GM08714 (cell line): Measurements from ENCODE around the gene PDE7B.

Source experiments
- H3K4me3 ChIP-seq: fragments of 200-500 bp; sonication (Bioruptor generic); 2 replicates; pipeline ENCODE4 v1.5.1; 2014; ENCODE audit warnings: mild to moderate bottlenecking, low read length, inconsistent platforms
- ZNF274 ChIP-seq: IDR thresholded peaks from 2 replicates; pipeline ENCODE4 v1.6.1; 2012; ENCODE audit warnings: mild to moderate bottlenecking, low read depth, low read length

PDE7B gene

GRCh38 chr6:136157743-136158142 is 306.2 kb downstream of the PDE7B start:
- no peak for TF ChIP-seq ZNF274
- H3K4me3 ChIP-seq, result no peak overlapping the region

- TF ChIP-seq ZNF274, result no peak
- H3K4me3 ChIP-seq, result no peak overlapping the region
Observed at GRCh38 chr6:136158387-136158821, 306.9 kb downstream of the PDE7B start.

GRCh38 chr6:136158971-136159370 is 307.5 kb downstream of the PDE7B start:
- TF ChIP-seq ZNF274, result no peak
- no peak overlapping the region for H3K4me3 ChIP-seq

- H3K4me3 ChIP-seq, result no peak overlapping the region
- no peak for TF ChIP-seq ZNF274
Observed at GRCh38 chr6:136160250-136160649, 308.7 kb downstream of the PDE7B start.

- no peak overlapping the region for H3K4me3 ChIP-seq
- TF ChIP-seq ZNF274, result no peak
Observed at GRCh38 chr6:136161950-136162349, 310.4 kb downstream of the PDE7B start.

- H3K4me3 ChIP-seq, result no peak overlapping the region
- no peak for TF ChIP-seq ZNF274
Observed at GRCh38 chr6:136163260-136163659, 311.8 kb downstream of the PDE7B start.

GRCh38 chr6:136166815-136167214 is 315.3 kb downstream of the PDE7B start:
- H3K4me3 ChIP-seq, result no peak overlapping the region
- no peak for TF ChIP-seq ZNF274

- no peak overlapping the region for H3K4me3 ChIP-seq
- TF ChIP-seq ZNF274, result no peak
Observed at GRCh38 chr6:136169394-136170148, 318.1 kb downstream of the PDE7B start.

- no peak for TF ChIP-seq ZNF274
- no peak overlapping the region for H3K4me3 ChIP-seq
Observed at GRCh38 chr6:136171231-136171630, 319.7 kb downstream of the PDE7B start.

GRCh38 chr6:136173519-136174507 is 322.3 kb downstream of the PDE7B start:
- TF ChIP-seq ZNF274, result no peak

GRCh38 chr6:136174510-136174909 is 323.0 kb downstream of the PDE7B start:
- TF ChIP-seq ZNF274, result no peak

More at GRCh38 chr6:136173519-136174507, 322.3 kb downstream of the PDE7B start:
- H3K4me3 ChIP-seq, result no peak overlapping the region

GRCh38 chr6:136175873-136176272 is 324.4 kb downstream of the PDE7B start:
- no peak for TF ChIP-seq ZNF274
- no peak overlapping the region for H3K4me3 ChIP-seq

More at GRCh38 chr6:136174510-136174909, 323.0 kb downstream of the PDE7B start:
- H3K4me3 ChIP-seq, result no peak overlapping the region

GRCh38 chr6:136178749-136179148 is 327.2 kb downstream of the PDE7B start:
- no peak overlapping the region for H3K4me3 ChIP-seq
- TF ChIP-seq ZNF274, result no peak

- no peak for TF ChIP-seq ZNF274
- no peak overlapping the region for H3K4me3 ChIP-seq
Observed at GRCh38 chr6:136180704-136181511, 329.4 kb downstream of the PDE7B start.

- no peak overlapping the region for H3K4me3 ChIP-seq
- TF ChIP-seq ZNF274, result no peak
Observed at GRCh38 chr6:136181512-136181833, 330.0 kb downstream of the PDE7B start.
